KOPT-K1 (cell line): Measurements from ENCODE around the gene EFHC2.

ENCODE experiments used
- H3K27ac ChIP-seq: fragments of 200-600 bp; sonication (generic); 2 replicates; pipeline ENCODE4 v1.5.1; 2016; ENCODE audit warnings: antibody characterized with exemption, mild to moderate bottlenecking, low read depth, low read length; ENCODE audit not compliant: poor library complexity, severe bottlenecking
- H3K36me3 ChIP-seq: fragments of 200-600 bp; sonication (generic); 2 replicates; pipeline ENCODE4 v1.5.1; 2017; ENCODE audit warnings: antibody characterized with exemption, mild to moderate bottlenecking, low read length, moderate library complexity; ENCODE audit not compliant: insufficient read depth
- H3K9me3 ChIP-seq: fragments of 200-600 bp; sonication (generic); 2 replicates; pipeline ENCODE4 v1.5.1; 2017; ENCODE audit warnings: antibody characterized with exemption, low read length, mild to moderate bottlenecking; ENCODE audit not compliant: insufficient read depth, poor library complexity, severe bottlenecking

EFHC2 gene

DNA sequence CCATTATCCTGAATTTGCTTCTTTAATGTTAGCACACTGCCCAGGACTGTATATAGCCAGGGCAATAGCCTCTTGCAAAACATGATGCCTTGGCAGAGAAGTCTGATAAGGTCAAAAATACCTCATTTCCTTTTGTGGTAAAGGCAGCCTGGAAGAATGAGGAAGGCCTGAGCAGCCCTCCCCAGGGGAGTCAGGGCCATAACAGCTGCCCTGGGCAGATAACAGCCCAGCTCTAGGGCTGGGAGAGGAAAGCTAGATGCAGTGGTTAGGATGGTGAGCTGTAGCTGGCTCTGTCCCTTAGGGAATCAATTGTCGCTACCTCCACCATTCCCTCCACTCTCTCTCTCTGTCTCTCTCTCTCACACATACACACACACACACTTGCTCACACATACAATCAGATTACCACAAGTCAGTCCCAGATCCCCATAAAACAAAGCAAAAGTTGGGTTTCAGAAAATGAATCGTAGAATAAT lies 29.2 kb downstream of the EFHC2 start:
- H3K36me3 ChIP-seq = no peaks in the 10 kb centered on the region
- no peak overlapping the region for H3K27ac ChIP-seq
- H3K9me3 ChIP-seq = no peaks in the 10 kb centered on the region

DNA sequence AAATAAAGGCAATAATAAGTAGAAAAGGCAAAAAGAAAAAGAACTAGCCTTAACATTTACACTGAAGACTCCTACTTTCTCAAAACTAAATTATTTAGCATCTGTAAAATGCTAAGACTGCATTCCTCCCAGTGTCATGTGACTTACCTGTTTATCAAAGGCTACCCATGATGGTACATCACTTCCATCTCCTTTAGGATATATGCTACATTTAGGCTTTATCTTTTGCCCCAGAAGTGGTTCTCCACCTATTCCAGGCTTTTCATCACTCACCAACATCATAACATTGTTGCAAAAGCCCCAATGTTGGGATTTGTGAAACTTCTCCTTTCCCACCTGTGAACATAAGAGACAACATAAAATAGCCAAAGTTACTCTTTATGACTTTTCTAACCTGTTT lies 31.1 kb downstream of the EFHC2 start:
- H3K9me3 ChIP-seq = no peaks in the 10 kb centered on the region
- H3K36me3 ChIP-seq = no peaks in the 10 kb centered on the region
- H3K27ac ChIP-seq = no peak overlapping the region

DNA sequence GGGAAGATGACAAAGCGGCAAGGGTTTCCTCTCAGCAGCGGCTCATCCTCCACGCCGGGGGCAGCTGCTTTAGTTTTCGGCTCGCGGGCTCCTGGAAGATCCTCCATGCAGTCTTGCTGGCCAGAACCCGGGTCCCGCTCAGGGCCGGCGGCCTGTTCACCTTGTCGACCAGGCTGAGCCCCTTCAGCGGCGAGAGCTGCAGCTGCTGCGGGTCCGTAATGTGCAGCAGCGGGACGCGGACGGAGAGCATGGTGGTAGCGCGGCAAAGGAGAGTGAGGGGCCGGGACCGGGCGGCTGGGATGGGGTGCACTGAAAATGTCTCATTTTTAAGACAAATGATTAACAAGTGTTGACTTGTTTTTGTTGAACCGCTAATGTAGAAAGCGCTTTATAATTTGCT lies 33.2 kb downstream of the EFHC2 start:
- H3K36me3 ChIP-seq = no peaks in the 10 kb centered on the region
- H3K9me3 ChIP-seq = no peaks in the 10 kb centered on the region
- H3K27ac ChIP-seq = no peak overlapping the region

DNA sequence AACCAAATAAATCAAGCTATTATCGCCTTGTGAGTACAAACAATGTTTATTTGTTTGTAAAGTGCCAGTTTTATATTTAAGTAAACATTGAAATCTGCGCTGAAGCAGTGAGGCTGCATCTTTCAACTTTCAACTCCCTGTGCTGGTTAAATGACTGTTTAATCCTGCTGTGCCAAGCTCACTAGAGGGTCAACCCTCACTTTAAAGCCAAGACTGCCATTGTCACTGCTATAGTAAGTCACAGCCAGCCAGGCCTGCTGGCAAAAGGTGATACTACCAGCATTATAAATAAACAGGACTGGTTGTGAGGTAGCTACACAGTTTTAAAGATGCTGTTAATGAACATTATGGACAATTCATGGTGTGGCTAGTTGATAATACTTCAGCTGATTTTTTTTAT lies 34.6 kb downstream of the EFHC2 start:
- no peaks in the 10 kb centered on the region for H3K9me3 ChIP-seq
- no peaks in the 10 kb centered on the region for H3K36me3 ChIP-seq
- H3K27ac ChIP-seq = no peak overlapping the region

DNA sequence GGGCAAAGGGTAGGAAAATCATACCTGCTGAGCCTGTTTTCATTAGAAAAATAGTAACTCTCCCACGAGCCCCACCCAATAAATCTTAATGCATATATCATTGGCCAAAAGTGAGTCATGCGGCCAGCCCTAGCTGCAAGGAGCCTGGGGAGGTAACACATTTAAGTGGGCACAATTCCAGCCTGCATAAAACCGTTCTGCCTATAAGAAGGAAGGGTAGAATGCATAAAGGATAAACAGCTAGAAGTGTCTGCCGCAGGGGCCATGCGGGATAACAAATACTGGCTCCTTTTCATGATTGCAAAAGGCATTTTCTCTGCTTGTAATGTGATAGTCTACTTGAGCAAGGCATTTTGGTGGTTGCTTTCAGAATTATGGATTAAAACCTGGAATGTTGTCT lies 37.1 kb downstream of the EFHC2 start:
- H3K36me3 ChIP-seq = no peaks in the 10 kb centered on the region
- no peak overlapping the region for H3K27ac ChIP-seq
- no peaks in the 10 kb centered on the region for H3K9me3 ChIP-seq

DNA sequence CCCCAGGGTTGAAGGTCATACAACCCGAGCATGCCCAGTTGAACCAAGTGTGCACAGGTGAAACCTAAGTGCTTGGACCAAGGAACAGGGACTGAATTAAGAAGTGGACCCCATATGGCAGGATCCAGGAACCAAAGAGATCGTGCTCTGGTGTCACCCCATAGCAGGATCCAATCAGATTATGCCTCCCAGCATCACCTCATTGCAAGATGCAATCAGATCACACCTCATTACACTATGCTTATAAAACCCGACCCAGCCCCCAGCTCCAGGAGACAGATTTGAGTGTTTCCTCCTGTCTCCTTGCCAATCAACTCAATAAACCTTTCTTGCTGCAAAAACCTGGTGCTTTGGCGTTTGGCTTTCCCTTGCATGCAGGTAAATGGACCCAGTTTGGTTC lies 37.6 kb downstream of the EFHC2 start:
- Histone ChIP-seq H3K36me3 (no peaks in the 10 kb centered on the region), H3K27ac (no peak overlapping the region), H3K9me3 (no peaks in the 10 kb centered on the region)

DNA sequence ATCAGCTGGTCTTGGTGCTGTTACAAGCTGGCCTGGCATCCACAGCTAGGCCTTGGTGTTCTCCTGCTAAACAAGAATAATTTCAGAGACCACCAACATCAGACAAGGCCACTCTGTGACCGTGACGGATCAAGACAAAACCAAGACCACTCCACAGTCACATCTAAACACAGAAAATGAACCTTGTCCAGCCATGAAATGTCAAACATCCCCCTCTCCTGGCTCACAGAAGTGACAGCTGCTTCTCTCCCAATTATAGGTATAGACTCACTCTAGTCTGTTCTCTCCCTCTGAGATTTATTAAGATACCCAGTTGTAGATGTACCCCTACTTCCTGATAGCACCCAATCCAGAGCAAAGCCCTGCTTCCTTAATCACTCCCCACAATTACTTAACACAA lies 40.4 kb downstream of the EFHC2 start:
- Histone ChIP-seq H3K27ac (no peak overlapping the region), H3K9me3 (no peaks in the 10 kb centered on the region), H3K36me3 (no peaks in the 10 kb centered on the region)

DNA sequence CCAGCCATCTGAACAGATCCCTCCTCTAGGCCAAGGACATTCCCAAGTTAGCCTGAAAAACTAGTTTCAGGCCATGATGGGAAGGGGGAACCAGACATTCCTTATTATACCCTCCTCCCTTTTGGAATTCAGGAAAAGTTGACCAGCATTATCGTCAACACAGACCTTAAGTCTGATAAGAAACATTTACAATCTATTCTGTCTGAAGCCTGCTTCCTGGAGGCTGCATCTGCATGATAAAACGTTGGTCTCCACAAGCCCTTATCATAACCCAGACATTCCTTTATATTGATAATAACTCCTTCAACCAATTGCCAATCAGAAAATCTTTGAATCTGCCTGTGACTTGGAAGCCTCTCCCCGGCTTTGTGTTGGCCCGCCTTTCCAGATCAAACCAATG lies 44.3 kb downstream of the EFHC2 start:
- H3K36me3 ChIP-seq = no peaks in the 10 kb centered on the region

DNA sequence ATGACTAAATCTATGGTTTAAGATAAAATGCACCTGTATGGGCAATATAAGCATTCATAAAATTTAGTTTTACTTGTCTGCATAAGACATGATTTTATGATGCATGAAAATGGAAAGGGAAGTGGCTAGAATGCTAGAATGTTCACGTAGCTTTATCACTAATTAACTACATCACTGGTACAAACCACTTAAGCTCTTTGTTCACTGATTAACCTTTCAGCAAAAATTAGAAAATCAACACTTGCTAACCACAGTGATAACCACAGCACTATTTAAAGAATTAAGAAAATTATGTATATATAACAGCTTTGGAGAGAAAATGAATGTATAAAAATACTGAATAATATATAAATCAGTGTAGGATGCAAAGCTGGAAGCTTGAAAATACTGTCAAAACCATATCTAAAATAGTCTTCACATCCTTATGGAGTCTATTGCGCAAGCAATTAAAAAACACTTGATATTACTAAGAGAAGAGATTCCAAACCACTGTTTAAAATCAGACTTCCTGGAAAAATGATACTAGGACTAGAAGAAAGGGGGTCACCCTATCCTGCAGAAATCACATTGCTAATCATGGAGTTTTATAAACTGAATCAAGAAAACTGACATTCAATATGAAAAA lies 51.9 kb downstream of the EFHC2 start:
- Histone ChIP-seq H3K9me3 (no peaks in the 10 kb centered on the region), H3K36me3 (no peaks in the 10 kb centered on the region), H3K27ac (no peak overlapping the region)

More for the DNA sequence above, 44.3 kb downstream of the EFHC2 start:
- Histone ChIP-seq H3K9me3 (no peaks in the 10 kb centered on the region), H3K27ac (no peak overlapping the region)

DNA sequence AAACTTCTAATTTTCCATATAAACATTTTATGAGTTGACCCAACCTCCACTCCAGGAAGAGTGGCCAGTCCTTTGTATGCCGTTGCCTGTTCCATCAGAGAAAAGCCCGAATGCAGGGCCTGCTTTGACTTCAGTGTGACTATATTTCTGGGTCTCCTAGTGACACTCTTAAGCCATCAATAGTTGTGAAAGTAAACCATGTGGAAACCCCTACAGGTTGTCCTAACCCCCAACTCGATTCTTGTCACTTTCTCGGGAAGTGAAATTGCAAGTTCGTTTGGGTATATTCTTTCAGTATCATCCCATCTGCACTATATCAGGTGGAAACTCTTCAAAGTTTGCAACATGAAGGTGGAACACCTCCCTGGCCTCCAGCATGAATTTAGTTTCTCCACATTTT lies 52.8 kb downstream of the EFHC2 start:
- H3K36me3 ChIP-seq = no peaks in the 10 kb centered on the region
- no peaks in the 10 kb centered on the region for H3K9me3 ChIP-seq
- H3K27ac ChIP-seq = no peak overlapping the region

DNA sequence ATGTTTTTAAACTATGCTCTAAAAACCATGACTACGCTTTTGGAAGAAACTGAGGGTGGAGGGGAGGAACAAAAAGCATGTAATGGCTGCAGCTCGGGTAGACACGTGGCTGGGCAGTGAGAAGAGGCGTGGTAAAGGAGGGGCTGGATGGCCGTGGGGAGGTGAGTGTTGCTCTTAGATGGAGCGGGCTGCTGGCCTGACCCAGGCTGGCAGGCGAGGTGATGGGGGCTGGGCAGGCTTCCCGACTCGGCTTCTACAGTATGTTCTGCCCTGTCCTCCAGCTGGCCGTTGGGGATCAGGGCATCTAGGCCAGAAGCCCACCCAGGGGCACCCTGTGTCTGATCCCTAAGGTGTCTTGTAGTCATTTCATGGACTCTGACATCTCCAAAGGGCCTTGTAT lies 60.7 kb downstream of the EFHC2 start:
- Histone ChIP-seq H3K36me3 (no peaks in the 10 kb centered on the region), H3K9me3 (no peaks in the 10 kb centered on the region), H3K27ac (no peak overlapping the region)

DNA sequence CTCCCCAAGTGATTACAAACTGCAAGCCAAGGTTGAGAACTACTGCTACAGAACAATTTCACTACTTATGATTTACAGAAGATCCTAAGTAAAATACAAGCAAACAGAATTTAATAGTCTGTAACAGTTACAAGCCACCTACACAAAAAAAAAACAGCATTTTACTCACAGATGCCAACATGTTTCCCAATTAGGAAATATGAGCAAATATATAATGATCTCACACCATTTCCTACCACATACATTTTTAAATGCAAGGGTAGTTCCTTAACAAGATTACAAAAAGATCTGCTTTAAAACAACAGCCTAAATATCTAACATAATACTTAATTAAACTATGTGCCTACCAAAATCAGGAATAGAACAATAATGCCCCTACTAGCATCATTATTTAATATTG lies 63.4 kb downstream of the EFHC2 start:
- no peak overlapping the region for H3K27ac ChIP-seq
- H3K36me3 ChIP-seq = no peaks in the 10 kb centered on the region
- no peaks in the 10 kb centered on the region for H3K9me3 ChIP-seq

DNA sequence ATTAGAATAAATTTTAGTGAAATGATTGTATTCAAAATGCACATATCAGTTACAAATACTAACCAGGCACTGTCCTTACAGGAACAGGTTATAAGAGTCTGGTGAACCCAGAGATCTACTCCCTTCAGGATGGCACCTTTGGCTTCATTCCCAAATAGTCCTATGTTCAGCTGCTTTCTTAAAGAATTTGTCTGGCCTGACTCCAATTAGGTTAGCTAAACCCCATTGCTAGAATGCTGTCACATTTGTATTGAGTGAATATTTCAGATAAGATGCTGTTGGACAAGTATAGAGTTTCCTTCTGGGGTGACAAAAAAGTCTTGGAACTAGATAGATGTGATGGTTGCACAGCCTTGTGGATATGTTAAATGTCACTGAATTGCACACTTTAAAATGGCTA lies 69.4 kb downstream of the EFHC2 start:
- Histone ChIP-seq H3K9me3 (no peaks in the 10 kb centered on the region), H3K36me3 (no peaks in the 10 kb centered on the region), H3K27ac (no peak overlapping the region)

DNA sequence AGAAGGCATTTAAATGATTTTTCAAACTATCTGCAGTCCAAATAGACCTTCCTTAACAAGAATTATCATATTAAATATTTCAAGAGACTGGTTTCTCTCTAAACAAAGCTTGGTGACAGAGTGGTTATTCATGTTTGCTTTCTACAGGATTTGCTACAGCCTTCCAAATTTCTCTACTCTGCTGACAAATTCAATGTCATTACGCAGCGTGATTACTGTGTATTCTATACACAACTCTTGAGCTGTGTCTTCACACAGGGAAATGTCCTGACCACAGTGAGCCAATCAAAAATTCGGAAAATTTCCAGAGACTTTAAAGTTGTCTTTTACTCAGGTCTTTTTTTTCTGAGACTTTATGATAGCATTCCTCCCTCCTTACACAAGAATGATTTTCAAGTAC lies 75.6 kb downstream of the EFHC2 start:
- no peak overlapping the region for H3K27ac ChIP-seq

DNA sequence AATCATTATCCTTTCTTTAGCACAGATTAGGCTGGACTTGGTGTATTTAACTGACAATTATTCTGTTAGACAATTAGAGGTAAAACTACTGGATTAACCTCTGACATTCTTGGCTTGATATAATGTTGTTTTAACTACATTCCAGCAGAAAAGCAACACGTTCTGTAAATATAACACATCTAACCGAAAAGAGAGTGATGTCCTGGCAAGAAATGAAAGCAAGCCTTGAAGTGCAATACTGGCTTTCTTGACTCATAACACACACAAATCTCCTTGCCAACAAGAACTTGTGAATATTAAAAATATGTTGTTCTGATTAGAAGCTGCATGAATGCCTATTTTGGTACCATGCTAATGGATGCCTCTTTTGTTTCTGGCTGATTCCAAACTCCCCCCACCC lies 76.4 kb downstream of the EFHC2 start:
- H3K36me3 ChIP-seq = no peaks in the 10 kb centered on the region

More for the DNA sequence above, 75.6 kb downstream of the EFHC2 start:
- Histone ChIP-seq H3K36me3 (no peaks in the 10 kb centered on the region), H3K9me3 (no peaks in the 10 kb centered on the region)

DNA sequence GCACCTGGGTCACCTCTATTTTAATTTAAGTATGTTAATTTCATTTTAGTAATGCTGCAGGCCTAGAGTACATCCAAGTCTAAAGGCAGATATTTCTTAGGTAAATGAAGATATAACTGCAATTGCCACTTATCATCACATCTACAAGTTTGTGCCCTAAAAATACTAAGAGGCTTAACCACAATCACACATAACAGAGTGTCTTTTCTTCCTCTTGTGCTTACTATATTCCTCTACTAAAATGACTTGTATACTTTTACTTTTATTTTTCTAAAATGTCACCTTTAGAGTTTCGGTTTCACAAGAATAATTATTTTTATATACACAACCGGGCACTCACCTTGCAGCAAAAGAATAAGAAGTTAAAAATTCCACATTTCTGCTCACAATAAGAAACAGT lies 77.9 kb downstream of the EFHC2 start:
- Histone ChIP-seq H3K36me3 (no peaks in the 10 kb centered on the region), H3K9me3 (no peaks in the 10 kb centered on the region), H3K27ac (no peak overlapping the region)

More for the DNA sequence above, 76.4 kb downstream of the EFHC2 start:
- Histone ChIP-seq H3K9me3 (no peaks in the 10 kb centered on the region), H3K27ac (no peak overlapping the region)
